GM19452 (cell line): ENCODE measurements around the gene HAP1.

Source experiments
- ATAC-seq: cut with Tn5 transposase; IDR thresholded peaks from one replicate; pipeline ENCODE4 v1.9.1; 2021; ENCODE audit not compliant: unreplicated experiment

The HAP1 gene

DNA sequence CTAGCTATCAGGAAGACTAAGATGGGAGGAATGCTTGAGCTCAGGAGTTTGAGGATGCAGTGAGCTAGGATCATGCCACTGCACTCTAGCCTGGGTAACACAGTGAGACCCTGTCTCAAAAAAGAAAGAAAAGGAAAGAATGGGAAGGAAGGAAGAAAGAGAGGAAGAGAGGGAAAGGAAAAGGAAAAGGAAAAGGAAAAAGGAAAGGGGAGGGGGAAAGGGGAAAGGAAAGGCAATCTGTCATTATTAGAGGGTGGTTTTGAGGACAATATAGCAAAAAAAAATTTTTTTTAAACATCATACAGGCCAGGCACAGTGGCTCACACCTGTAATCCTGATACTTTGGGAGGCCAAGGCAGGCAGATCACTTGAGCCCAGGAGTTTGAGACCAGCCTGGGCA, 31.7 kb upstream of the HAP1 start:
- no peak for ATAC-seq

DNA sequence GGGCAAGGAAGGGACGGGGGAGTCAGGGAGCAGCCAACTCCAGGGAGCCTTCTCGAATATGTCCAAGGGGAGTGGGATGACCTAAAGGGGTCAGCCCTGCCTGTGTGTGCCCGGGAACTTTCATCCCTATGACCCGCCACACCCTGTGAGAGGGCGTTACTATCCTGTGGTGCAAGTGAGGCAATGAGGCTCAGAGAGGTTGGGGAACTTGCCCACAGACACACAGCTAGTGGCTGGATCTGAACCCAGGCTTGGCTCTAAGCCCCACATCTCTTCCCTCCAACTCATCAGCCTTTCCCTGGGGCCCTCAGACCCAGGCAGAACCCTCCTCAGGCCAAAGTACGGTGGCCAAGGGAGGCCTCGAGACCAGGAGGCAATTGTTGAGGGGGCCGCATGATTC, 28.9 kb upstream of the HAP1 start:
- no peak for ATAC-seq

- no peak for ATAC-seq
Observed at GRCh38 chr17:41762841-41763240, 28.4 kb upstream of the HAP1 start.

- ATAC-seq = no peak
Observed at GRCh38 chr17:41762391-41762790, 27.9 kb upstream of the HAP1 start.

- ATAC-seq = no peak
Observed at GRCh38 chr17:41760878-41761277, 26.4 kb upstream of the HAP1 start.

DNA sequence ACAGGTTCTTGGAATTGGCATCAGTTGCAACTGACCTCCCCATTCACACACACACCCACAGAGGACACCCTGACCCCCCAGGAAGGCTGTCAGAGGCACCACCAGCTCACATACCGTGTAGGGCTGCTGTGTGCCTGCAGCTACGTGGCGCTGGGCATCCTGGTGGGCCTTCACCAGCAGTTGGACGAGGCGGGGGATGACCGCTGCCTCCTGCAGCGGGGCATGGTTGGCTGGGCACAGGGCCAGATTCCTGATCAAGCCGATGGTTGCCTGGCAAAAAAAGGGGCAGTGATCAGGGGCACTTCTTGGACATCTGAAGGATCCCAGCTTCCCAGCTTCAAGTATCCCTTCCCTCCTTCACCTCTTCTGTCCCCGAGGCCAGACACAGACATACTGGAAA, 24.2 kb upstream of the HAP1 start:
- ATAC-seq = no peak

- no peak for ATAC-seq
Observed at GRCh38 chr17:41754066-41754465, 19.6 kb upstream of the HAP1 start.

- ATAC-seq = no peak
Observed at GRCh38 chr17:41751288-41751687, 16.8 kb upstream of the HAP1 start.

DNA sequence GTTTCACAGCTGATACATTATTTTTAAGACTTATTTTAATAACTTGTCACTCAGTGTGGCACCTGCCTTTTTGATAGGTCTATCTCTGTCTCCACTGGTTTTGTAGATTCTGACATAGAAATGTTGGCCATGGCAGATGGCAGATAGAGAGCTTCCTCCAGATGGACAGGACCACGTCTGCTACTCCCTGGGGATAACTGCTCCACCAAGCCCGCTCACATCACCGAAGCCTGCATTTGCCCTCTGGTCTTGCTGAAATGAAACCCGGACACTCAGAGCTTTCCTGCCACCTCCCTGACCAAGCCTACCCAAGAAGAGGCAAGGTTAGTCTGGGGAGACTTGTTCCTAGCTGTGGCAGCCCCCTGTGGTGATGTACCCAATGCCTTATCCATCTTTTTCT, 16.4 kb upstream of the HAP1 start:
- ATAC-seq = no peak

- ATAC-seq = no peak
Observed at GRCh38 chr17:41748275-41748674, 13.8 kb upstream of the HAP1 start.

- no peak for ATAC-seq
Observed at GRCh38 chr17:41741709-41742108, 7.3 kb upstream of the HAP1 start.

DNA sequence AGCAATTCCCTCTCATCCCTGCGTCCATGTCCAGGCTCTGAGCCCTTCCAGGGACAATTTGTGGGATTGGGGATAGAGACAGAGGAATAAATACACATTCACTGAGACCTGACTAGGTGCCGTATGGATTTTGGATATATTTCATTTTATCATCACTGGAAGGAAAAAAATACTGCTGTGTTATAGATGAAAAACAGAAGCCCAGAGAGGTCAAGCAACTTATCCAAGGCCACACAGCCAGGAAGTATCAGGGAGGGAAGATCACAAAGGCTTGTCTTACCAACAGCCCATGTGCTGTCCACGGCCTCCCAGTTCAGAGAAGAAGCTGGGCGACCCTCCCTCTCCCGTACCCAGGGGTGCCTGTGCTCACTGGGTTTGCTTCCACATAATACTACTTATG, 6.1 kb upstream of the HAP1 start:
- no peak for ATAC-seq

DNA sequence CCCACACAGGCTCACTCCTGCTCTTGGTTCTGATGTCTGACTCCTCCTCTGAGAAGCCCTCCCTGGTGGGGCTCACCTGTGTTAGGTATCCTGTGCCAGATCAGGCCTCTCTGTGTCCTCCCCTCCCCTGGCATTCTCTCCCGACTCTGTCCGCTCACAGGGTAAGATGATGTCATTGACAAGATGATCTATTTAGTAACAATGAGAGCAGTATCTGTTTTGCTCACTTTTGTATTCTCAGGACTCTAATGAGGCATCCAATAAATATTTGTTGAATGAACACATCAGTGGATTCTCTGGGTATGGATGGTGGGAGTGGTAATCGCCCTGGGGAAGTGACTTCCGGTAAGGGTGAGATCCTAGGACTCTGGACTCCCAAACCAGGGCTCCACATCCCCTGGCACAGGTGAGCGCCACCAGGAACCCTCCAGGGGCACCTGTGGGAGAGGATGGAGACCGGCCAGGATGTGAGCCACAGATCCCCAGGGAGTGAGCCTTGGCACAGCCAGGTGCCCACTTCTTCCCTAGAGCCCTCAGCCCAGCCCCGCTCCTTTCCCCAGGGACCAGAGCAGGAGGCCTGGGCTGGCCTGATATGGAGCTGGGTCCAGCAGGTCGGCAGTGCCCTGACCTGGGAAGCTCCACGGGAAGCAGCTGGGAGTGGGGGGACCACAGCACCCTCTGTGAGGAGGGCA, 5.4 kb upstream of the HAP1 start:
- no peak for ATAC-seq

- no peak for ATAC-seq
Observed at GRCh38 chr17:41738801-41739112, 4.3 kb upstream of the HAP1 start.

GRCh38 chr17:41738077-41738800, 3.8 kb upstream of the HAP1 start:
- no peak for ATAC-seq

GRCh38 chr17:41737680-41738023, 3.2 kb upstream of the HAP1 start:
- ATAC-seq = no peak

GRCh38 chr17:41736983-41737679, 2.7 kb upstream of the HAP1 start:
- ATAC-seq = no peak

DNA sequence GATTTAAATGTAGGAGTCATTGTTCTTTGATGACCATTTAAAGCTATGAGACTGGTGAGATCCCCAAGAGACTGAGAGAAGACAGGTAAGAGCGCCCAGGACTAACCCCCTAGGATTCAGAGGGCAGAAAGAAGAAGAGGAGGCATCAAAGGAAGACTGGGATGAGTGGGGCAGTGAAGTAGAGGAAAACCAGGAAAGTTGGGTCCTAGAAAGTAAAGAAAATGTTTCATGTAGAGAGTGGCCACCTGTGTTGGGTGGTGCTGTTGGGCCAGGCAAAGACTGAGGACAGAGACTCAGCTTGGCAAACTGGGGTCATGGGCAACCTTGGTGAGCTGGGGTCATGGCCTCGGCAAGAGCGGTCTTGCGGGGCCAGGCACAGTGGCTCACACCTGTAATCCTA, 1.3 kb upstream of the HAP1 start:
- no peak for ATAC-seq

GRCh38 chr17:41734949-41735313, 488 bp upstream of the HAP1 start:
- no peak for ATAC-seq

GRCh38 chr17:41733348-41734138, 900 bp downstream of the HAP1 start:
- ATAC-seq = no peak

DNA sequence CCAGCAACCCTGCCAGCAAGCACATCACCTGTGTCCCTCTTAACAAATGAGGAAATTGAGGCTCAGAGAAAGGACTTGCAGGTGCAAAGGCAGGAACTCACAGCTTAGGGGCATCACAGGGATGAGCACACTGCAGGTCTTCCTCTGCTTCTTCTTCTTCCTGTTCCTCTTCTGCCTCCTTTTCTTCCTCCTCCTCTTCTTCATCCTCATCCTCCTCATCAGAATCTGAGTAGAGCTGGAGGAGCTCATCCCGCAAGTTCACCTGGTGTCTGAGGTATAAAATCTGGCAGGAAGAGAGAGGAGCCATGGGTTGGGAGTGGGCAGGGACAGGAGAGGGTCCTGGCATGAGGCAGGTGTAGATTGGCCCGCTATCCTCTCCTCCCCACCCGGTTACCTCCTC, 2.6 kb downstream of the HAP1 start:
- no peak for ATAC-seq

DNA sequence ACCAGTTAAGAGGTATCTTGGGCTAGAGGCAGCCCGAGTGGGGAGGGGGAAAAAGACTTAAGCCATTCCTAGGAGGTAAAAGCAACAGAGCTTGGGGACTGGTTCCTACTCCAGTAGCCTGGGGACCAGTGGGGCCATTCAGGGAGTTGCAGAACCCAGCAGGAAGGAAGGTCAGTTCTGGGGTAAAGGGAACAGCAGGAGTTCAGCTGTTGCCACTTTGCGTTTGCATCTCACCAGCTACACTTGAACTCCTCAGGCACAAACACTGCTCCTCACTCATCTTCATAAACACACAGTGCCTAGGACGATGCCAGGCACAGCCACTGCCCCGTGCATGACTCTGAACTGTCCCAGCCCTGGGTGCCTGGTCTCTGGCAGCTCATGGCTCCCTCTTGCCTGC, 4.0 kb downstream of the HAP1 start:
- ATAC-seq = no peak
